ENCODE measurements around the gene PTGDR.

DNA sequence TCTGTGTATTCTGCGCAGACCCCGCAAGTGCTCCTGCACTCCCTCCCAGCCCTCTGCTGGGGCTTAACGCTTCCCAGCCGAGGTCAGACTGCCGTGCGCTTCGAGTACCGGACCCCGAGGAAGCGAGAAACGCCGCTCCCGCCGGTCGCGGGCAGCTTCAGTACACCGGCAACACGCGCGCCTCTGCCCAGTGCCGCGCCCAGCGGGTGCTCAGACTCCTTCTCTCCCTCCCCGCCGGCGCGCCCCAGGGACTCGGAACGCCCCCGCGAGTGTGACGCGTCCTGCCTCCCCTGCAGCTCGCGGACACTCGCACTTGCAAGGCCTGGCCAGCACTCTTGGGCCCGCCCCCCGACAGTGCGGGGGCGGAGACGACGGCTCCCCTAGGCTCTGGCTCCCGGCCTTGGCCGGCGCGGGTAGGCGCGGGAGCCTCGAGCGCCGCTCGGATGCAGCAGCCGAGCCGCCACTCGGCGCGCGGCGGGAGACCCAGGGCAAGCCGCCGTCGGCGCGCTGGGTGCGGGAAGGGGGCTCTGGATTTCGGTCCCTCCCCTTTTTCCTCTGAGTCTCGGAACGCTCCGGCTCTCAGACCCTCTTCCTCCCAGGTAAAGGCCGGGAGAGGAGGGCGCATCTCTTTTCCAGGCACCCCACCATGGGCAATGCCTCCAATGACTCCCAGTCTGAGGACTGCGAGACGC, 46.6 kb downstream of the PTGDR start, which contains the start of gene PTGER2:
- TF ChIP-seq RARB (CRISPR knock-in tag; IDR thresholded peaks at IDR 0.05) (no peak), ESRRG (CRISPR knock-in tag; IDR thresholded peaks at IDR 0.05) (no peak)
- TF ChIP-seq, protein P1, sequence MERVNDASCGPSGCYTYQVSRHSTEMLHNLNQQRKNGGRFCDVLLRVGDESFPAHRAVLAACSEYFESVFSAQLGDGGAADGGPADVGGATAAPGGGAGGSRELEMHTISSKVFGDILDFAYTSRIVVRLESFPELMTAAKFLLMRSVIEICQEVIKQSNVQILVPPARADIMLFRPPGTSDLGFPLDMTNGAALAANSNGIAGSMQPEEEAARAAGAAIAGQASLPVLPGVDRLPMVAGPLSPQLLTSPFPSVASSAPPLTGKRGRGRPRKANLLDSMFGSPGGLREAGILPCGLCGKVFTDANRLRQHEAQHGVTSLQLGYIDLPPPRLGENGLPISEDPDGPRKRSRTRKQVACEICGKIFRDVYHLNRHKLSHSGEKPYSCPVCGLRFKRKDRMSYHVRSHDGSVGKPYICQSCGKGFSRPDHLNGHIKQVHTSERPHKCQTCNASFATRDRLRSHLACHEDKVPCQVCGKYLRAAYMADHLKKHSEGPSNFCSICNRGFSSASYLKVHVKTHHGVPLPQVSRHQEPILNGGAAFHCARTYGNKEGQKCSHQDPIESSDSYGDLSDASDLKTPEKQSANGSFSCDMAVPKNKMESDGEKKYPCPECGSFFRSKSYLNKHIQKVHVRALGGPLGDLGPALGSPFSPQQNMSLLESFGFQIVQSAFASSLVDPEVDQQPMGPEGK (CRISPR knock-in tag; IDR thresholded peaks at IDR 0.05; ENCODE audit: borderline replicate concordance): 0 out of 2 replicates have a peak, but pooled peaks have one; percentile 31
